ENCODE data around the gene COBL. TPM values are rescaled to one million over a fixed set of nuclear protein-coding genes. Genes with fewer than 3 reads are reported as not detected.

Gene COBL
- total RNA-seq, 1 experiment from 2014 or later = 63.6 TPM

DNA sequence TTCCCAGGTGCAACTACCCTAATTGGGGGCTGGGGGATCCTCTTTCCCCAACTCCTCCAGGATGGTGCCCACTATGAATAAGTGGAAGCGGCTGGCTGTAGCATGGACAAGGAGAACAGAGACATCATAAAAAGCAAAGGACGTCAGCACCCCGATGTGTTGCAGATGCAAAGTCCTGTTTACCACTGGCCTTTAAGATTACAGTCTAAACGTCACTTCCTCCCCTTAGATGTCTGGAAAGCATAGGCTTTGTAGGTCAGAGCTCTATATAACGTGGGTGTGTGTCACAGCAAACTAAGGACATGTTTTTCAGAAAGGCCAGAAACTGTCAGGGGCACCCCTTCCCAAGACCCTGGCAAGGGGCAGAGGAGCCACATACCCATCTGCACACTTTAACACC lies 7.9 kb downstream of the COBL start:
- Mint-ChIP-seq H3K36me3 (ENCODE audit: insufficient read depth, unreplicated experiment) (peaks cover 27% of the 10 kb centered on the region), H3K27me3 (ENCODE audit: insufficient read depth, unreplicated experiment) (no peaks in the 10 kb centered on the region), H3K27ac (ENCODE audit: unreplicated experiment) (no peak overlapping the region), H3K4me1 (ENCODE audit: low read depth, unreplicated experiment) (peaks cover 16% of the 10 kb centered on the region), H3K4me3 (ENCODE audit: unreplicated experiment) (no peak overlapping the region), H3K9me3 (ENCODE audit: unreplicated experiment) (no peaks in the 10 kb centered on the region)
- BruUV-seq (replicated peaks) = no TSS peak
- POLR2A ChIA-PET = no interaction called here
- H3K27me3 ChIP-seq (replicated peaks; ENCODE audit: control insufficient read depth, insufficient read depth, low read length) = no peaks in the 10 kb centered on the region
- intact Hi-C loops (cut with micrococcal nuclease; ENCODE audit: unreplicated experiment) = loop anchor here (1.0 kb wide), 1 partner anchor 59 kb away; no protein-coding TSS in a partner anchor
- no peak for DNase-seq
- CTCF ChIA-PET = interaction anchor here (1.3 to 2.6 kb wide), 3 partner anchors 58 to 146 kb away, joined by 3 to 21 read pairs (median 6); no protein-coding TSS in a partner anchor
- H3K9me3 ChIP-seq = no peaks in the 10 kb centered on the region
- peaks cover 14% of the 10 kb centered on the region for H3K4me1 ChIP-seq
- H3K4me3 ChIP-seq (ENCODE audit: low read depth, low read length) = no peak overlapping the region
- TF ChIP-seq, protein P1, sequence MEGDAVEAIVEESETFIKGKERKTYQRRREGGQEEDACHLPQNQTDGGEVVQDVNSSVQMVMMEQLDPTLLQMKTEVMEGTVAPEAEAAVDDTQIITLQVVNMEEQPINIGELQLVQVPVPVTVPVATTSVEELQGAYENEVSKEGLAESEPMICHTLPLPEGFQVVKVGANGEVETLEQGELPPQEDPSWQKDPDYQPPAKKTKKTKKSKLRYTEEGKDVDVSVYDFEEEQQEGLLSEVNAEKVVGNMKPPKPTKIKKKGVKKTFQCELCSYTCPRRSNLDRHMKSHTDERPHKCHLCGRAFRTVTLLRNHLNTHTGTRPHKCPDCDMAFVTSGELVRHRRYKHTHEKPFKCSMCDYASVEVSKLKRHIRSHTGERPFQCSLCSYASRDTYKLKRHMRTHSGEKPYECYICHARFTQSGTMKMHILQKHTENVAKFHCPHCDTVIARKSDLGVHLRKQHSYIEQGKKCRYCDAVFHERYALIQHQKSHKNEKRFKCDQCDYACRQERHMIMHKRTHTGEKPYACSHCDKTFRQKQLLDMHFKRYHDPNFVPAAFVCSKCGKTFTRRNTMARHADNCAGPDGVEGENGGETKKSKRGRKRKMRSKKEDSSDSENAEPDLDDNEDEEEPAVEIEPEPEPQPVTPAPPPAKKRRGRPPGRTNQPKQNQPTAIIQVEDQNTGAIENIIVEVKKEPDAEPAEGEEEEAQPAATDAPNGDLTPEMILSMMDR (IDR thresholded peaks at IDR 0.05; ENCODE audit: insufficient read depth in 1 of 2, low read depth in 1 of 2, low read length in 1 of 2, severe bottlenecking in 1 of 2, unreplicated experiment in 1 of 2) = no peak
- no peaks in the 10 kb centered on the region; the same call in 1 of the 2 replicates for H3K36me3 ChIP-seq (ENCODE audit: control insufficient read depth, insufficient read depth, low read length)

DNA sequence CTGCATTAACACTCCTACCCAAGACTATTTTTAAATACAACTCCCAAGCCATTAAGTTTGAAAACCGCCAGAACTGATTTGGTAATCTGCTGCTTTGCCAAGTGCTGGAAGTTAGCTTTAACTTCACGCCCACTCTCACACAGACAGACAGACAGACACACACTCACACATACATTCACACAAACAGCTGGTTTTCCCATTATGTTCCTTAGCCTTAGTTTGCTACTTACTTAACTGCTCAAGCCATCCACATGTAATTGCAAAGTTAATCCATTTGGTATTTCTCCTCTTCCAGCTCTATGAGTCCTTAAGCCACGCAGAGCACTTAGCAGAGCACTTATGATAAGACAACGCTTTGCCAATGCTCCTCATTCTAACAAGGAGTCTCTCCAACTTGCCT lies 8.3 kb downstream of the COBL start:
- Histone ChIP-seq H3K36me3 (ENCODE audit: control insufficient read depth, insufficient read depth, low read length) (no peaks in the 10 kb centered on the region; the same call in 1 of the 2 replicates), H3K27me3 (replicated peaks; ENCODE audit: control insufficient read depth, insufficient read depth, low read length) (no peaks in the 10 kb centered on the region), H3K4me1 (peaks cover 10% of the 10 kb centered on the region), H3K9me3 (no peaks in the 10 kb centered on the region), H3K4me3 (ENCODE audit: low read depth, low read length) (no peak overlapping the region)
- no peak overlapping the region for H3K4me3 Mint-ChIP-seq (ENCODE audit: unreplicated experiment)
- intact Hi-C loops (cut with micrococcal nuclease; ENCODE audit: unreplicated experiment) = no loop called here
- H3K27me3 Mint-ChIP-seq (ENCODE audit: insufficient read depth, unreplicated experiment) = no peaks in the 10 kb centered on the region
- TF ChIP-seq, protein P1 (IDR thresholded peaks at IDR 0.05; ENCODE audit: insufficient read depth in 1 of 2, low read depth in 1 of 2, low read length in 1 of 2, severe bottlenecking in 1 of 2, unreplicated experiment in 1 of 2) = no peak
- H3K9me3 Mint-ChIP-seq (ENCODE audit: unreplicated experiment) = no peaks in the 10 kb centered on the region
- BruUV-seq (replicated peaks) = no TSS peak
- CTCF ChIA-PET = interaction anchor here (1.3 to 2.6 kb wide), 2 partner anchors 59 to 68 kb away, joined by 3 to 21 read pairs; no protein-coding TSS in a partner anchor
- no peak overlapping the region for H3K27ac Mint-ChIP-seq (ENCODE audit: unreplicated experiment)
- DNase-seq = no peak
- peaks cover 27% of the 10 kb centered on the region for H3K36me3 Mint-ChIP-seq (ENCODE audit: insufficient read depth, unreplicated experiment)
- POLR2A ChIA-PET = no interaction called here
- H3K4me1 Mint-ChIP-seq (ENCODE audit: low read depth, unreplicated experiment) = peaks cover 13% of the 10 kb centered on the region

DNA sequence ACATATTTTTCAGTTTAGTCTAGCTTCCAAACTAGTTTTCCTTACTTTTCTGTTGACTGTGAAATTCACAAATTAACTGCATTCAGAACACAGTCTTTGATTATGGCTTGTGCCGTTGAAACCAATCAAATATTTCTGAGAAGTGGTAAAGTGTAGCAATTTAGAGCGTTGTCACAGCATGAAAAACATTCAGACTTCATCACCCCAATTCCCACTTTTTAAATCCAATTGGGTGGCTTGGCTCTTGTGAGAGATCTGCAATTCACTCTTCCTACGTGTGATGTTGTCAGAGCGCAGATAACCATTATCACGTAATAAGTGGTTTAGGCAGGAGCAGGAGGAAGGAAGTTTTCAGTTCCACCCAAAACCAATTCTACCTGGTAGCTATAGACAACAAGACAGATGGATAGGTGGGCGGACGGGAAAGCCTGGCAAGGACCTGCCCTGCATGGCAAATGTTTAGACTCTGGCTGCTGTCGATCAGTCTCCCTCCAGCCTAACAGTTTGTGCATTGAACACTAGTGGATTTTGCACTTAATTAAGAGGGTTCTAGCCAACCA lies 8.9 kb downstream of the COBL start:
- POLR2A ChIA-PET = no interaction called here
- DNase-seq = no peak
- intact Hi-C loops (cut with micrococcal nuclease; ENCODE audit: unreplicated experiment) = no loop called here
- no peaks in the 10 kb centered on the region; the same call in 1 of the 2 replicates for H3K36me3 ChIP-seq (ENCODE audit: control insufficient read depth, insufficient read depth, low read length)
- H3K4me3 ChIP-seq (ENCODE audit: low read depth, low read length) = no peak overlapping the region
- no peaks in the 10 kb centered on the region for H3K27me3 ChIP-seq (replicated peaks; ENCODE audit: control insufficient read depth, insufficient read depth, low read length)
- Mint-ChIP-seq H3K4me1 (ENCODE audit: low read depth, unreplicated experiment) (peaks cover 13% of the 10 kb centered on the region), H3K36me3 (ENCODE audit: insufficient read depth, unreplicated experiment) (peaks cover 27% of the 10 kb centered on the region), H3K27me3 (ENCODE audit: insufficient read depth, unreplicated experiment) (no peaks in the 10 kb centered on the region), H3K4me3 (ENCODE audit: unreplicated experiment) (no peak overlapping the region), H3K27ac (ENCODE audit: unreplicated experiment) (no peak overlapping the region), H3K9me3 (ENCODE audit: unreplicated experiment) (no peaks in the 10 kb centered on the region)
- no peaks in the 10 kb centered on the region for H3K9me3 ChIP-seq
- BruUV-seq (replicated peaks) = no TSS peak
- CTCF ChIA-PET = interaction anchor here (2.6 kb wide), 1 partner anchor 59 kb away, joined by 21 read pairs; no protein-coding TSS in a partner anchor
- peaks cover 5% of the 10 kb centered on the region; the same call in 1 of the 2 replicates for H3K4me1 ChIP-seq
- TF ChIP-seq, protein P1 (IDR thresholded peaks at IDR 0.05; ENCODE audit: insufficient read depth in 1 of 2, low read depth in 1 of 2, low read length in 1 of 2, severe bottlenecking in 1 of 2, unreplicated experiment in 1 of 2) = no peak

All from Caco-2 (cell line).